Bone marrow (tissue), 2 donors: ENCODE data around the gene C1QTNF7.

Experiments
- DNase-seq, 2 donors: peaks; one replicate each; lab custom pipeline; 2025; lab: John Stamatoyannopoulos, UW

The C1QTNF7 gene

GRCh38 chr4:15457406-15458201 is 29.8 kb downstream of the C1QTNF7 start:
- peak in 1 of 2 donors; percentile 56 for DNase-seq

- no peak for DNase-seq
Measured at GRCh38 chr4:15458616-15459015, 30.8 kb downstream of the C1QTNF7 start.

GRCh38 chr4:15459706-15460105 is 31.9 kb downstream of the C1QTNF7 start:
- DNase-seq: no peak

- no peak for DNase-seq
Measured at GRCh38 chr4:15466596-15466995, 38.8 kb downstream of the C1QTNF7 start.

- DNase-seq: no peak
Measured at GRCh38 chr4:15469402-15470127, 41.7 kb downstream of the C1QTNF7 start, which contains the start of gene CC2D2A. TSS of gene CC2D2A (plus strand) at chr4:15469882. CDS start at chr4:15475933, 6,051 bp downstream.

DNA sequence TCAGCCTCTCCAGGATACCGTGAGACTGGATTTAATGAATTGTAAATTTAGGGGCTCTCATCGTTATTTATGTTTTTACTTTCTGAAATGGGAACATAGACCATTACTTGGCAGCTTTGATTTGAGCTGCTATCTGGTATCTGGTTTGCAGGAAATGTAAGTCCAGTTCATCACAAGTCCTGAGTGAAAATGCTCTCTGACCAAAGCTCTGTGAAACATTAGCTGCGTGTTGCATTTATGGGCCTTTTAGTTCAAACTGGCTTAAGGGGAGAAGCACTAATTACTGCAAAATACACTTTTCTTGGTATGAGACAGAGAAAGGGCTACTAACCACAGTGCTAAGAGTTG is 42.3 kb downstream of the C1QTNF7 start:
- no peak for DNase-seq

DNA sequence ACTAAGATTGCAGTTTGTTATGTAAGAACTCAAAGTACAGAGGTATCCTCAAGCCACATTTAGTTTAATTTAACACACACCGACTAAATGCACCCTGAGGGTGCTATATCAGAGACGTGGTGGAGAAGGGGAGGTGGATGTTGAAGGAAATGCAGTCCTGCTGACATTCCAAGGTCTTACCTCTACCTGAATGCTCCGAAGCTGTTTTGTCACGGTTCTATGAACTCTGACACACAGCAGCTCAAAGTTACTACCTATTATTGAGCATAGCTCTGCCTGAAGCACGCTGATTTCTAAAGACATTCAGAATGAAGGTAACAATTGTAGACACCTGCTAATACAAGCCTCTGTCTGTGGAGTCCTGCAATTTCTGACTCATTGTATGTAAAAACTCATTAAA is 48.6 kb downstream of the C1QTNF7 start:
- DNase-seq: no peak

GRCh38 chr4:15478724-15479088 is 50.9 kb downstream of the C1QTNF7 start:
- DNase-seq: no peak

DNA sequence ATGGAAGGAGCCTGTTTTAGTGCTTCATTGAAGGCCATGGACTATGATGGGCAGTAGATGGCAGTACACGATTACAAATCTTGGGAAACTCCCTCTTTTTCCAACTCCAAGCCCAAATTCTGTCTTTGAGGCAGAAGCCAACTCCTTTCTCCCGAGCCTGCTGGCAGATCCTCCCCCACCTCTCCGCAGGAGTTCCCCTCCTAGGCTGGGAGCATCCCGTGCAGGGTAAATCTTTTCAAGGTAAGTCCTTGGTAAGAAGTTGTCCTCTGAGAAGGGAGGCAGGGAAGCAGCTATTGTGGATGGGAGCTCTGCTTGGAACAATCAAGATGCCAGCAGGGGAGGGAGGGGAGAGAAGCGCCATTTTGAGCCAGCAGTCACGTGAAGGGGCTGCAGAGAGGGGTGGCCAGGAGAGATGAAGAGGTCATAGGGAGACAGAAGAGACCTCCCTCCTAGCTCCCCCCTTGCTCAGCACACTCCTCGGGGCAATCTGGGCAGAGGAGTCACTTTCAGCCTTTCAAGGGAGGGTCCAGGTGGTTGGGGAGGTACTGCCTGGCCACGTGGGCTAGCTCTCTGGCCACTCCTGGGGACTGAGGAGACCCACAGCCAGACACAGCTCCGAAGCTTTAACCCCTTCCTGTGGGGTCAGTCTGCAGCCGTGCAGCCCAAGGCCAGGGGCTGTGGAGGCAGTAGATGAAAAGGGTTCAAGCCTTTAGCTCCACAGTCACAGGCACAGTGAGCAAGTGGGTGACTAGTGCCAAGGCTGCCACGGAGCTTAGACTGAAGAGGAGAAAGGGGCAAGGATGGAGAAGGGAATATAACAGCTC is 51.5 kb downstream of the C1QTNF7 start:
- no peak for DNase-seq

GRCh38 chr4:15479913-15480185 is 52.0 kb downstream of the C1QTNF7 start:
- no peak for DNase-seq

DNA sequence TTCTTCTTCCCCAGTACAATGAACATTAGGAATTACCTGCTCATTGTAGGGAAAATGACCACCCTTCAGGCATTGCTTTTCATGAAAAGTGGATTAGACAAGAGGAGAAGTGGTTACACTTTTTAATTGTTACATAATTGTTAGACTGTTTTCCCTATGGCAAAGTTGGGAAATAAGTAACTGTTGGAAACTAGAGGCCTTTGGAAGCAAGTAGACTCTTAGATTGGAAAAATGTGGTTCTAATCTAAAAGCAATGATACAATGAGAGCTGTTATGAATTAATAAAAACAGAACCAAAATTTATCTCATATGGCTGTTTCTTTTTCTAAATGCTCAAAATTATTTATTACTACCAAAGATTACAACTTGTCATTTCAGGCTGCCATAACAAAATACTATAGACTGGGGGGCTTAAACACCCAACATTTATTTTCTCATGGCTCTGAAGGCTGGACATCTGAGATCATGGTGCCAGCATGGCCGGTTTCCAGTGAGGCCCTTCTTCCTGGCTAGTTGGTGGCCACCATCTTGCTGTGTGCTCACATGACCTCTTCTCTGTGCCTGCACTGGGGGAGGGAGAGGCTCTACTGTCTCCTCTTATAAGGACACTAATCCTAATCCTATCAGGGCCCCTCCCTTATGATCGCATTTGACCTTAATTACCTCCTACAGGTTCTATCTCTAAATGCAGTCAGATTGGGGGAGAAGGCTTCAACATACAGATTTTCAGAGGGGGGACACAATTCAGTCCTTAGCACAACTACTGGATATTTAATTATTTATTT is 54.3 kb downstream of the C1QTNF7 start:
- no peak for DNase-seq

GRCh38 chr4:15482842-15483241 is 55.0 kb downstream of the C1QTNF7 start:
- DNase-seq: no peak

DNA sequence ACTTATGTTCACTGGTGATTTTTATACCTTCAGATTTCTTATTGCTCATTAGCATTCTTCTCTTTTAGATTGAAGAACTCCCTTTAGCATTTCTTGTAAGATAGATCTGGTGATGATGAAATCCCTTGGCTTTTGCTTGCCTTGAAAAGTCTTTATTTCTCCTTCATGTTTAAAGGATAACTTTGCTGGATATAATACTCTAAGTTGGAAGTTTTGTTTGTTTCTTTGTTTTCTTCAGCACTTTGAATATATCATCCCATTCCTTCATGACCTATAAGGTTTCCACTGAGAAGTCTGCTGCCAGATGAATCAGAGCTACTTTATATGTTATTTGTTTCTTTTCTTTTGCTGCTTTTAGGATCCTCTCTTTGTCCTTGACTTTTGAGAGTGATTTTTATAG is 60.3 kb downstream of the C1QTNF7 start:
- DNase-seq: no peak

- no peak for DNase-seq
Measured at GRCh38 chr4:15488658-15489470, 61.0 kb downstream of the C1QTNF7 start.

DNA sequence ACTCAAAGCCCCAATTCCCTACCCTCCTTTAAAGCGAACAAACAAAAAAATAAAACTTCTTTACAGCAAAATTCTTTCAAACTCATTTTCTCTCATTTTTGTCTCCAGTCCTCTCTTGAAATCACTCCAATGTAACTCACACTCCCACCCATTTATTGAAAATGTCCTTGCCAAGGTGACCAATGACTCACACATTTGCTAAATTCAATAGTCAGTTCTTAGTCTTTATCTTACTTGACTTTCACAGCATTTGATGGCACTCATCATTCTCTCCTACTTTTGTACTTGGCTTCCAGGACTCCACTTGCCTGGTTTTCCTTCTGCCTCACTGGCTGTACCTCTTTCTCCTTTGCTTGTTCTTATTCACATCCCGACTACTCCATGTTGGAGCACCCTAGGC is 61.7 kb downstream of the C1QTNF7 start:
- no peak for DNase-seq

- no peak for DNase-seq
Measured at GRCh38 chr4:15493411-15493810, 65.6 kb downstream of the C1QTNF7 start.

DNA sequence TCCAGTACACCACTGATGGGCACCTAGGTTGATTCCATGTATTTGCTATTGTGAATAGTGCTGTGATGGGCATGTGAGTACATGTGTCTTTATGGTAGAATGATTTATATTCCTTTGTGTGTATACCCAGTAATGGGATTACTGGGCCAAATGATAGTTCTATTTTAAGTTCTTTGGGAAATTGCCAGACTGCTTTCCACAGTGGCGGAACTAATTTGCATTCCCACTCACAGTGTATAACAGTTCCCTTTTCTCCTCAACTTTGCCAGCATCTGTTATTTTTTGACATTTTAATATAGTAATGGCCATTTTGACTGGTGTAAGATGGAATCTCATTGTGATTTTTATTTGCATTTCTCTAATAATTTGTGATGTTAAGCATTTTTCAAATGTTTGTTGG is 67.8 kb downstream of the C1QTNF7 start:
- no peak for DNase-seq
